ENCODE data around the gene TNS2. TPM values are rescaled to one million over a fixed set of nuclear protein-coding genes. Genes with fewer than 3 reads are reported as not detected.

TNS2 gene
- total and polyA plus RNA-seq, 10 of the 15 experiments (the other 5 are each of a cell fraction or from before 2014, with no cell fraction given): 0.03 to 0.72 (median 0.16) TPM; not detected in 4

GRCh38 chr12:53093777-53094393 is 44.0 kb downstream of the TNS2 start (continued):
- 0 out of 2 replicates have a peak, but pooled peaks have one; percentile 26 for TF ChIP-seq ZNF687 (IDR thresholded peaks at IDR 0.05)
- no peak for TF ChIP-seq KLF5 (IDR thresholded peaks at IDR 0.05; ENCODE audit: partially characterized antibody)
- peak; percentile 67 for TF ChIP-seq SPI1 (IDR thresholded peaks at IDR 0.05; ENCODE audit: borderline replicate concordance, insufficient read depth, low read depth, low read length)
- no peak for TF ChIP-seq PAX8 (IDR thresholded peaks at IDR 0.05)
- TF ChIP-seq HDAC2 (IDR thresholded peaks at IDR 0.05): no peak
- no peak for TF ChIP-seq TCF3 (IDR thresholded peaks at IDR 0.05; ENCODE audit: borderline replicate concordance, insufficient read depth, low read depth, low read length)
- TF ChIP-seq ATF7 (IDR thresholded peaks at IDR 0.05; ENCODE audit: low read depth): 0 out of 2 replicates have a peak, but pooled peaks have one; percentile 31

GRCh38 chr12:53094394-53094787 is 44.5 kb downstream of the TNS2 start:
- intact Hi-C loops (cut with micrococcal nuclease; ENCODE audit: unreplicated experiment): no loop called here
- H4K20me1 ChIP-seq (ENCODE audit: control insufficient read depth, insufficient read depth): no peaks in the 10 kb centered on the region
- H2AFZ ChIP-seq (ENCODE audit: control insufficient read depth, low read depth, low read length): no peak overlapping the region
- WGBS (ENCODE audit: insufficient coverage, insufficient replicate concordance, low lambda C conversion rate, missing lambda C conversion rate): 74% methylated on average over 6 of the region's 6 CpGs
- in situ Hi-C loops (cut with MboI): no loop called here
- peaks cover 0 to 6% of the 10 kb centered on the region in 2 experiments; a peak in 3 of 4 replicates for H3K27me3 ChIP-seq (replicated peaks in 1 of 2; ENCODE audit: control insufficient read depth in 2 of 2, insufficient read depth in 2 of 2, low read length in 1 of 2)
- BruUV-seq (replicated peaks): no TSS peak
- TF ChIP-seq RBBP5 (conservative IDR thresholded peaks at IDR 0.05): no peak
- TF ChIP-seq SIX5 (IDR thresholded peaks at IDR 0.05; ENCODE audit: low read depth, low read length, severe bottlenecking): no peak
- no peak for TF ChIP-seq SIN3A (IDR thresholded peaks at IDR 0.05; ENCODE audit: low read depth, low read length)
- TF ChIP-seq TARDBP (IDR thresholded peaks at IDR 0.05; ENCODE audit: borderline replicate concordance): no peak
- TF ChIP-seq TBL1XR1 (IDR thresholded peaks at IDR 0.05; ENCODE audit: low read depth, low read length): no peak
- TF ChIP-seq MLLT1 (IDR thresholded peaks at IDR 0.05): no peak
- H3K9ac ChIP-seq (ENCODE audit: control insufficient read depth, insufficient read depth, low read length): no peak overlapping the region
- H3K4me3 ChIP-seq: no peak overlapping the region
- no peak for ATAC-seq
- SMC1A ChIA-PET (ENCODE audit: uncharacterized antibody, unreplicated experiment): interaction anchor here (0.6 to 1.7 kb wide), 5 partner anchors 16 to 89 kb away, joined by 3 to 13 read pairs (median 4); partner anchors contain the start of gene SPRYD3
- H3K79me2 ChIP-seq (ENCODE audit: control insufficient read depth, insufficient read depth, low read length): no peaks in the 10 kb centered on the region
- H3K27ac ChIP-seq (ENCODE audit: control insufficient read depth, insufficient read depth): no peak overlapping the region
- POLR2A ChIA-PET: interaction anchor here (0.7 to 1.9 kb wide), 3 partner anchors 8 to 33 kb away, joined by 4 to 7 read pairs (median 5); partner anchors contain the start of genes SOAT2 and SPRYD3
- RAD21 ChIA-PET (ENCODE audit: unreplicated experiment): interaction anchor here (0.6 kb wide), 1 partner anchor 65 kb away, joined by 3 read pairs; no protein-coding TSS in a partner anchor
- H3K9me3 ChIP-seq (replicated peaks; ENCODE audit: control insufficient read depth, insufficient read depth, low read length): no peaks in the 10 kb centered on the region
- CTCF ChIA-PET: interaction anchor here (0.9 to 11.8 kb wide), 3 partner anchors 8 to 27 kb away, joined by 3 to 177 read pairs (median 24); partner anchors contain the start of gene SPRYD3
- H3K36me3 ChIP-seq (ENCODE audit: control insufficient read depth in 2 of 2, insufficient read depth in 2 of 2, low read length in 1 of 2): no peaks in the 10 kb centered on the region
- H3K4me1 ChIP-seq (ENCODE audit: control insufficient read depth, insufficient read depth, low read length): peaks cover 9% of the 10 kb centered on the region
- H3K4me2 ChIP-seq (ENCODE audit: control insufficient read depth, insufficient read depth): no peak overlapping the region
- DNase-seq (ENCODE audit: low read depth, low spot score): no peak
- no peak for FAIRE-seq

All from GM12878 (cell line).